Effector memory CD4-positive, alpha-beta T cell (primary cell): ENCODE results near the gene ITGA1.

Source experiments
- DNase-seq, 3 donors: peaks; one replicate each; pipeline ENCODE4 v3.0.0-alpha.2; 2020
- H3K27ac ChIP-seq: 2 replicates; pipeline ENCODE4 v1.7.0; 2013; ENCODE audit warnings: mild to moderate bottlenecking, low read length, moderate library complexity; ENCODE audit not compliant: insufficient read depth, poor library complexity, severe bottlenecking
- H3K27me3 ChIP-seq: replicated peaks from 2 replicates; pipeline ENCODE4 v1.7.0; 2013; ENCODE audit warnings: mild to moderate bottlenecking, low read length; ENCODE audit not compliant: insufficient read depth, control insufficient read depth, poor library complexity, severe bottlenecking
- H3K36me3 ChIP-seq: 2 replicates; pipeline ENCODE4 v1.7.0; 2013; ENCODE audit warnings: mild to moderate bottlenecking, low read length, moderate library complexity; ENCODE audit not compliant: control insufficient read depth, insufficient read depth
- H3K4me1 ChIP-seq: 2 replicates; pipeline ENCODE4 v1.7.0; 2013; ENCODE audit warnings: low read length, mild to moderate bottlenecking; ENCODE audit not compliant: control insufficient read depth, insufficient read depth, poor library complexity, severe bottlenecking
- H3K4me3 ChIP-seq: 2 replicates; pipeline ENCODE4 v1.7.0; 2013; ENCODE audit warnings: low read length, low read depth, mild to moderate bottlenecking; ENCODE audit not compliant: insufficient read depth, poor library complexity, severe bottlenecking
- H3K9me3 ChIP-seq: 2 replicates; pipeline ENCODE4 v1.7.0; 2013; ENCODE audit warnings: mild to moderate bottlenecking, low read length, moderate library complexity; ENCODE audit not compliant: control insufficient read depth

The ITGA1 gene

GRCh38 chr5:52868417-52868816 lies 80.7 kb downstream of the ITGA1 start:
- Histone ChIP-seq H3K4me1 (no peaks in the 10 kb centered on the region), H3K27me3 (no peaks in the 10 kb centered on the region), H3K27ac (no peak overlapping the region), H3K4me3 (no peak overlapping the region), H3K36me3 (no peaks in the 10 kb centered on the region), H3K9me3 (no peaks in the 10 kb centered on the region)
- no peak for DNase-seq

- Histone ChIP-seq H3K27ac (no peak overlapping the region), H3K27me3 (no peaks in the 10 kb centered on the region), H3K4me1 (no peaks in the 10 kb centered on the region), H3K4me3 (no peak overlapping the region), H3K9me3 (no peaks in the 10 kb centered on the region), H3K36me3 (no peaks in the 10 kb centered on the region)
- no peak for DNase-seq
Measured at GRCh38 chr5:52869391-52869790, 81.7 kb downstream of the ITGA1 start.

DNA sequence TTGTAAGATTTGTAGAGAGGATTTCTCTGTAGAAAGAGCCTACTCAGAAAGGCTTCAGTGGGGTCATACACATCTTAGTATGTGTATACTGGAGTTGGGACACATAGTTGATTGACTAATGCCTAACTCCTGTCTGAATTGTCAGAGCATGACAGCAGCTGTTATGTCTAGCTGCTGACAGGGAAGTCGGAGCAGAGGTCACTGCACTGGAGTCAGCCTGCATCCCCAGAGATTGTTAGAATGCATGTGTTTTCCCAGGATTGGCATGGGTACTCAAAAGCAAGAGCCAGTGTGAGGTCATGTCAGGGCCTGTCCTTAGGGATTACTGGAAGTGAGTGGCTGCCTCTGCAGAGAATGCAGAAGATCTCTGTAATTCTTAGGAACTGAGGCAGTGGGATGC lies 82.7 kb downstream of the ITGA1 start:
- Histone ChIP-seq H3K36me3 (no peaks in the 10 kb centered on the region), H3K9me3 (no peaks in the 10 kb centered on the region), H3K4me1 (no peaks in the 10 kb centered on the region), H3K4me3 (no peak overlapping the region), H3K27ac (no peak overlapping the region), H3K27me3 (no peaks in the 10 kb centered on the region)
- DNase-seq: no peak

GRCh38 chr5:52875827-52876226 lies 88.1 kb downstream of the ITGA1 start:
- Histone ChIP-seq H3K4me1 (no peaks in the 10 kb centered on the region), H3K27ac (no peak overlapping the region), H3K9me3 (no peaks in the 10 kb centered on the region), H3K36me3 (no peaks in the 10 kb centered on the region), H3K27me3 (no peaks in the 10 kb centered on the region), H3K4me3 (no peak overlapping the region)
- DNase-seq: no peak

GRCh38 chr5:52876456-52876855 lies 88.7 kb downstream of the ITGA1 start:
- Histone ChIP-seq H3K4me3 (no peak overlapping the region), H3K9me3 (no peaks in the 10 kb centered on the region), H3K4me1 (no peaks in the 10 kb centered on the region), H3K27ac (no peak overlapping the region), H3K36me3 (no peaks in the 10 kb centered on the region), H3K27me3 (no peaks in the 10 kb centered on the region)
- no peak for DNase-seq

DNA sequence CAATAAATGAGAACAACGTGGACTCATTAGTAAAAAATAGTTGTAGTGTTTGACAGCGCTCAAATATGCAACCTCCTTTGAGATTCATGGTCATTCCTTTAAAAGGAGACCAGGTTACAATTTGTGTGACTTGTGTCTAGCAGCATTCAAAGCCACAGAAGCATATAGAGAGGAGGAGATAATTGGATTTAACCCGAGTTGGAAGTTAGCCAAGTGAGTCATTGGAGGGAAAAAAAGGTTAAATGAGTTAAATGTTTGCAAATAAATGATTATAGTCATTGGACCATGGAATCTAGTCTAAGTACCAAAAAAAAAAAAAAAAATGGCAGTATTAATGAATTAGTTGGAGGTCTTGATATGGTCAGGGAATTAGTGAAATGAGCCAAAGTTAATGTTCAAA lies 90.9 kb downstream of the ITGA1 start:
- Histone ChIP-seq H3K4me1 (no peaks in the 10 kb centered on the region), H3K4me3 (no peak overlapping the region), H3K9me3 (no peaks in the 10 kb centered on the region), H3K27ac (no peak overlapping the region), H3K27me3 (no peaks in the 10 kb centered on the region), H3K36me3 (no peaks in the 10 kb centered on the region)
- DNase-seq: no peak

GRCh38 chr5:52880541-52880940 lies 92.8 kb downstream of the ITGA1 start:
- Histone ChIP-seq H3K9me3 (no peaks in the 10 kb centered on the region), H3K4me1 (no peaks in the 10 kb centered on the region), H3K27me3 (no peaks in the 10 kb centered on the region), H3K36me3 (no peaks in the 10 kb centered on the region), H3K4me3 (no peak overlapping the region), H3K27ac (no peak overlapping the region)
- DNase-seq: no peak

DNA sequence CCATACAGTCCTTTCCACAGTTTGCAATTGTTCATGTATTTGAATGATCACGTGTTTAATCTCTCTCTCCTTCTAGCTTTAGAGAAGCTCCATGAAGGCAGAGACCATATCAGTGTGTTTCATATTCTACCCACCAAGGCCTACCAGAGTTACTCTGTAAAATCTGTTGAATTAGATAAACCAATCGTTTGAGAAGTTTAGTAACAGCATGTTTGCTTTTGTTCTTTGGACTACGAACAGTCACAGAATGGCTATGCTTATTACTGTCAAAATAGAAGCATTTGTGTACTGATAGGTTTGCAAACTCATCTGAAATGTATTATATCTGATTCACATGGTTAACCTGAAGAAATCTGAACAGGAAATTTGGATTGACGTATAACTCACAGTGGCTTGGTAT lies 93.8 kb downstream of the ITGA1 start:
- H3K4me1 ChIP-seq: no peaks in the 10 kb centered on the region
- no peaks in the 10 kb centered on the region for H3K36me3 ChIP-seq
- no peak for DNase-seq
- H3K4me3 ChIP-seq: no peak overlapping the region
- no peaks in the 10 kb centered on the region for H3K9me3 ChIP-seq
- H3K27me3 ChIP-seq: no peaks in the 10 kb centered on the region
- H3K27ac ChIP-seq: no peak overlapping the region

DNA sequence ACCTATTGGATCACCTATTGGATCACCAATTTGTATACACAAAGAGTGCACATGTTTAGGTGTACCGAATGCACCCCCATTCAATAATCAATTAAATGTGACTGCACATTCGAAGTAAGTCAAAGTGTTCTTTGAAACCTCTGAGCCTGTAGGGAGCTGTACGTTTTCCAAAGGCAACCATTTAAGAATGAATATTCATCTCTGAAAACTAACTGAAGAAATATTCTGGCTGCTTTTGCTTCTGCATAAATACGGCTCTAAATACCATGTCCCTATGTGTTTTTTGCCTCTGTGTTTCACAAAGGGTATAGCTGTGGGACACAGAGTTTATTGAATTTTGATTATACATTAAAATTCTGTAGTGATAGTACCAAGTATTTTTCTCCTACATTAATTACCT lies 95.4 kb downstream of the ITGA1 start:
- H3K27me3 ChIP-seq: no peaks in the 10 kb centered on the region
- no peak for DNase-seq
- no peaks in the 10 kb centered on the region for H3K9me3 ChIP-seq
- H3K36me3 ChIP-seq: no peaks in the 10 kb centered on the region
- no peak overlapping the region for H3K27ac ChIP-seq
- no peak overlapping the region for H3K4me3 ChIP-seq
- no peaks in the 10 kb centered on the region for H3K4me1 ChIP-seq

DNA sequence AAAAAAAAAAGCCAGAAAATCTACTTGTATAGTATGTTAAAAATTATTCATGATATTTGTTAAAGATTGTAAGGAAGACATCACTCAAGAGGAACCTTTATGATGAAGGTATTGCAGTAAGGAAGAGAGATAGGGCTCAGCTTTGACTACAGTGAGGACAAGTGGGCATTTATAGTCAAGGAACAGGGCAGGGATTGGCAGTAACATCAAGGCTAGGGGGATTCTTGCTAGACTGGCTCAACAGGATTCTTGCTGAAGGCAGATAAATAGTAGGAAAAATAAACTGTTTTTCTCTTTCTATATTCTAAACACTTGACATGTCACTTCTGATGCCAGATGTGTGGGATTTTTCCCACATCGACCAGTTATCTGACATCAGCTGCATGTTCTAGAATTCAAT lies 96.7 kb downstream of the ITGA1 start:
- Histone ChIP-seq H3K4me3 (no peak overlapping the region), H3K27ac (no peak overlapping the region), H3K27me3 (no peaks in the 10 kb centered on the region), H3K9me3 (no peaks in the 10 kb centered on the region), H3K36me3 (no peaks in the 10 kb centered on the region), H3K4me1 (no peaks in the 10 kb centered on the region)
- no peak for DNase-seq

- H3K27me3 ChIP-seq: no peaks in the 10 kb centered on the region
- DNase-seq: no peak
- no peak overlapping the region for H3K4me3 ChIP-seq
- H3K4me1 ChIP-seq: no peaks in the 10 kb centered on the region
- H3K9me3 ChIP-seq: no peaks in the 10 kb centered on the region
- no peaks in the 10 kb centered on the region for H3K36me3 ChIP-seq
- no peak overlapping the region for H3K27ac ChIP-seq
Measured at GRCh38 chr5:52885614-52886013, 97.9 kb downstream of the ITGA1 start.
